HG03039 (cell line): Measurements from ENCODE around the gene OR2T35.

Experiments
- ATAC-seq: cut with Tn5 transposase; IDR thresholded peaks from one replicate; pipeline ENCODE4 v1.9.1; 2021; ENCODE audit warnings: mild to moderate bottlenecking, moderate library complexity; ENCODE audit not compliant: unreplicated experiment

OR2T35 gene

DNA sequence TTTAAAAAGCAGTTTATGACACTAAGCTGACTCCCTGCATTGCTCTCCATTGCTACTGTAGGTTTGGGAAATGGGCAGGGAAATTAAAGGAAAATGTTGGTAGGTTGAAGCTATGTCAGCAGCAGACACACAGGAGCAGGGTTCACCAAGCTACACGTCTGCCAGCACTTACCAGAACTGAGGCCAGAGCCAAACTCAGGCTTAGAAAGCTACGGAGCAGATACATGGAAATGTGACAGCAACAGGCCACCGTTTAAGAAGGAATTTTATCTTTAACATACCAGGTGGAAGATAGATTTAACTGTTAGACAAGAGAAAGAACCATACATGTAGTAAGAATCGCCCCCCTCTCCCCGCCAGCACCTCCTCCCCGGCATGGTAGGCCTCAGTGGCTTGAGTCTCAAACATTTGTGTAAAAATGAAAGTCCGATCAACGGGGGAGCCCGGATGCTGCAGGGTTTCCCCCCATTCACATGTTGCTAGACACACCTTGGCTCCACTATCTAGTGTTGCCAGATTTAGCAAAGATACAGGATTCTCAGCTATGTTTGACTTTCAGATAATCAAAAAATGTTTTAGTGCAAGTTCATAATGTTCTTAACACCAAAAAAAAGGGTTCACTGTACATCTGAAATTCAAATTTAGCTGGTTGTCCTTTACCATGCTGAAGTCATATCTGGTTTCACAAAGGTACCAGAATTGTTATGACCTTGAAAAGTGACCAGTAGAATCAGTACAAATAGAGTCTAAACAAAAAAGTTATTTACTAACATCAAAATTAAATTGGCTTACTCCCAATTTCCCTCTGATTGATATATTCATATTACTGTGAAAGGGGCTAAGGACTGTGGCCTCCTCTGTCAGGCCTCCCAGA, 16.9 kb downstream of the OR2T35 start:
- peak; percentile 87 for ATAC-seq

DNA sequence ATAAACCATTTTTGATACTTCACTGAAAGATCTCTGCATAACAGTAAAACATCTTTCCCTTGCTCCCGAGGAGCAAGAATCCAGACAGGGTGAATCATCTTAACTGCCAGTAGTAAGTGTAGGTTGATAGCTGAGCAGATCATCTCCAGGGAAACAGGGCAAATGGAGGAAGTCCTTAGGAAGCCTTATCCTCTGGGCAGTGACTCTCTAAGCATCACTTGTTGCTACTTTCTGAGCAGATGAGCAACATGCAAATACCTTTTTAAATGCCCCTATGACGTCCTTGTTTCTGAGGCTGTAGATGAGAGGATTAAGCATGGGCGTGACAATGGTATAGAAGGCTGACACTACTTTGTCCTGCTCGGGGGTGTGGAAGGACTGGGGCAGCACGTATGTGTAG, 19.1 kb downstream of the OR2T35 start:
- ATAC-seq: no peak

DNA sequence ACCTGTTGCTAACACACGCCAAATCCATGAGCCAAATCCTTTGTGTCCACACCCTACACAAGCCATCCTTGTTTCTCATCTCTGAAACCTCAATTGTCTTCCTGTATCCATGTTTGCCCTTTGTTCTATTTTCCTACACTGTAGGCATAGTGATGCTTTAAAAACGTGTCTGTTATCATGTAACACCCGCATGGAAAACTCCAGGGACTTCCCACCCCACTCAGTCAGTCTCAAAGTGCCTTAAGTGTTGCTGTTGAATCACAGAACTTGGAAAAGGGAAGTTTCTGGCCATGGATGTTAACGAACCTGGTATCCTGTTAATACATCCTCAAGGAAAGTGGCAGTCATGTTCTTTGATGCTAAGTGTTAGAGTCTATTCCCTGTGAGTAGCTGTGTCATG, 19.9 kb downstream of the OR2T35 start:
- ATAC-seq: no peak

DNA sequence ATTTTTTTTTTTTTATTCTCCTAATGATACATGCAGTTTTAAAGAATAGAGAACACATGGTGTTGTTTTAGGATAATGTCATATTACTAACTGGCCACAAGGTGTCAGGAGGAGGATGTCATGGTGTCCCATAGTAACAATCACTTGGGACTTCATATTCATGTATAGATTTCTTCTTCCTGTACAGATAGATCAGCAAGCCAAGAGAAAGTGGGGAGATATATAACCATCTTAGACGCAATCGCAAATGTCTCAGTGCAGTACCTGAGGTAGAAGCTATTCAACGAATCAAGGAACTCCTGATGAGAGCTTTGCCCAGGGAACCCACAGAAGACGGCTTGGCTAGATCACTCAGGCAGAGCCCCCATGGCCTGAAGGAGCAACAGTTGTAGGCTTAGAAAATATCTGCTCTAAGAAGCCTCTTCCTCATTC, 22.5 kb downstream of the OR2T35 start:
- ATAC-seq: peak; percentile 83

DNA sequence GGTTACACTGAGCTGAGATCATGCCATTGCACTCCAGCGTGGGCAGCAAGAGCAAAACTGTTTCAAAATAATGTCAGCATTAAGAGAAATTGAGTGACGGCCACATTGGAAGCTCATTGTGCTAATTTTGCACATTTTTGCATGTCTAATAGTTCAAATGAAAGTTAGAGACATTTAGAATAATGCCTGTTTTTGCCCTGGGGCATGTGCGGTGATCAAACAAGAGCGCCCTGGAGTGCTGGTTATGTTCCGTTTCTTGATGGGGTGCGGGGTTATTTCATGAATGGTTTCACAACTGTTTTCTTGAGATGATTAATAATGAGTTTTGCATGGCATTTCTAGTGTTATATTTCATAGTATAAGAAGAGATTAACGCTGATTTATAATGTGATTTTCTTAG, 23.3 kb downstream of the OR2T35 start:
- ATAC-seq: no peak

DNA sequence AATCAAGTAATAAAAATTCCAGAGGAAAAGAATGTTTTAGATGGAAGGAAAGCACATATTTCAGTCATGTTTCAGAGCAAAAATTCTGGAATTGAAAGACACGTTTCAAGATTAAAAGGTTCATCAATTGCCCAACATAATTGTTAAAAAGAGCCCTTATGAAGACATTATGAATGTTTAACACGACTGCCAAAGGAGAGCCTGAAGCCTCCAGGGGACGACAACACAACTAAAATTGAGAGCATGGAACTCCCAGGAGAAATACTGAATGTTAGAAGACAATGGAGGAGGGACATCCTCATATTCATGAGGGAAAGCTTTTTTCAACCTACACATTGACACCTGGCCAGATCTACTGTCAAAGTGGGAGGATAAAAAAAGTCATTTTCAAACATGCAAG, 26.2 kb downstream of the OR2T35 start:
- ATAC-seq: no peak

DNA sequence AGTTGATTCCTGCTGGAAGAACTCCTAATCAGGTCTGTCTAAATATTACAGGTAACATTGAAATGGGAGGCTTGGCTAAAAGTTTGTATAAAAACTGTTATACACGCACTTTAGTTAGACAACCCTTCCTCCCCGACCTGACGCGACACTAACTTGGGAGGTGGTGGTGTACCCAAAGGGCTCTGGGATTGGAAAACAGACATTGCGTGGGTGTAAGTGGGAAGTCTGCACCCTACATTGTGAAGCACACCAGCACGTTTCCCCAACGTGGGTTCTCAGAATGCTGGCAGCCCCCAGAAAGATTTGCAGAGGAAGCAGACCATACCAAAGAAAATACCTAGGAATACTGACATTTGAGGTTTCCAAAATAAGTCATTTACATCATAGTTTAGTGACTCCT, 27.0 kb downstream of the OR2T35 start:
- ATAC-seq: no peak

DNA sequence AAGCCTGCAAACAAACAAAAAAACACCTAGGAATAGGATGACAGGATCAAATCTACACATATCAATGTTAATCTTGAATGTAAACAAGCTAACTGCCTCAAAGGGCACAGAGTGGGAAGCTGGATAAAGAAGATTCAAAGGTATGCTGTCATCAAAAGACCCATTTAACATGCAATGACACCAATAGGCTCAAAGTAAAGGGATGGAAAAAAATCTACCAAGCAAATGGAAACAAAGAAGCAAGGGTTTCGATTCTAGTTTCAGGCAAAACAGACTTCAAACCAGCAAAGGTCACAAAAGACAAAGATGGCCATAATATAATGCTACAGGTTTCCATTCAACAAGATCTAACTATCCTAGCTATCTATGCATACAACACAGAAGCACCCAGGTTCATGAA, 31.3 kb downstream of the OR2T35 start:
- no peak for ATAC-seq

DNA sequence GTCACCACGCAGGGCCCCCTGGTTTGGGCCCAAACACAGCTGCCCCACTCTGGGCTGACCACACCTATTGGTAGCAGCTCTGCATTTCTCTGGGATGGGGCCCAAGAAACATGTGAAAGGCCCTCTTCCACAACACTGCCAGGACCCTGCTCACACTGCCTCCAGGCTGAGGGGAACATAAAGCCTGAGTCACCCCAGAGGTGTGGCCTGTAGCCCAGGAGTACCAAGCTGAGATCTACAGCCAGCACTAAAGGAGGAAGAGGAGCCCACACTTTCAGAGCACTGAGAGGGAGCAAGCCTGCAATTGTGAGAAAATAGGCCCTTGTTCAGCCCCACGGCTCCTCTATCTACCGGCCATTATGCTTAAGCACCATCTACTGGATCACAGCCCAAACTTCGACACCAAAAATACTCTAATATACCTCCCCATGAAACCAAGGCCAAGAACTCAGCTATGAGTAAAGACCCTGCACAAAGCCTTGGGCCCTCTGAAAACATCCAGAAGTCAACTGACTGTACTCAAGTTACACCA, 33.1 kb downstream of the OR2T35 start:
- ATAC-seq: no peak

DNA sequence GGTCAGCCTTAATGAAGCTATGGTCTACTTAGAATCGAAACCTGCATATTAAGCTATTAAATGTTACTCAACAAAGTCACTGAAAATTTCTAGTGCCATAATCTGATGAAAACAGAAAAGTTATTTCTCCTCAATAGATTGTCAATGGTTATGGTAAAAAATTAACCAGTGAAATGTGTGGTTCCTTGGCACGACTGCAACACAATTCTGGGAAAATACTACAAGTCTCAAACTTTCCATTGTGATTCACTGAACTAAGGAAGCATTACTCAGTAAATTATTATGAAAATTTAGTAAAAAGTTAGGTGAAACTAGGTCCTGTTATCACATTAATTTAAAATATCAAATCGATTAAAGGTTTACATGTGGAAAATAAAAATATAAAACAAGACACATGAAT, 34.8 kb downstream of the OR2T35 start:
- no peak for ATAC-seq

DNA sequence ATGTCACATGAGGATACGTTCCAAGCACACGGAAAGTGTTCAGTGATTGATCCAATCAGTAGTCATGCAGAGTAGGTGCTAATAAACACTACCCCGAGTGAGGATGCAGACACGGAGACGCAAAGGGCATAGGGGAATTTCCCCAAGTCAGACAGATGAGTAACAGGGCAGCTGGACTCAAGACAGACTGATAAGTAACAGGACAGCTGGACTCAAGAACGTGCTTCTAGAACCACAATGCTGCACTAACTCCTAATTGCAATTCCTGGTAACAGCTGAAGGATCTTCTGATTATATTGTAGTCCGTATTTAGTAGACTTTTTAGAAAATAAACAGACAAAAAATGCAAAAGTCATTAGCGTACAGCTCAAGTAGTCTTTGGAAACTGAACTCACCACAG, 45.7 kb downstream of the OR2T35 start:
- ATAC-seq: no peak

DNA sequence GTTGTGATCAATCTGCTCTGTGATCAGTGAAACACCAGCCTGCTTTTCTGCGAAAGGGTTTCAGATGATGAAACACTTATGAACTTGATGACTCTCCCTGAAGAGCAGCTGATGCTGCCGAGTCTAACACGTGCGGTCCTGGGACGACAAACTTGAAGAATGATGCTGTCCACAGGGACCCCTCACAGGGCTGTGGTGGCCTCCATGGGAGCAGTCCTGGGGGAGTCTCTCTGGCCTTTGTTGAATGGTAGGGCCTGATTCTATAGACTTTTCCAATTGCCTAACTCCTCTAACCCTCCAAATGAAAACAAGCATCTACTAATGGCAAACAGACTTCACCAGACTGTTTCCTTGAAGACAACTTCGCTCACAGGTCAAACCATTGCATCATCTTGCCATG, 47.5 kb downstream of the OR2T35 start, which contains the start of gene OR2T10:
Gene OR2T10, minus strand, starts transcription at position 112 of the 400 bp plus-strand sequence. CDS start 3,932 bp downstream, outside the sequence.
- ATAC-seq: no peak

DNA sequence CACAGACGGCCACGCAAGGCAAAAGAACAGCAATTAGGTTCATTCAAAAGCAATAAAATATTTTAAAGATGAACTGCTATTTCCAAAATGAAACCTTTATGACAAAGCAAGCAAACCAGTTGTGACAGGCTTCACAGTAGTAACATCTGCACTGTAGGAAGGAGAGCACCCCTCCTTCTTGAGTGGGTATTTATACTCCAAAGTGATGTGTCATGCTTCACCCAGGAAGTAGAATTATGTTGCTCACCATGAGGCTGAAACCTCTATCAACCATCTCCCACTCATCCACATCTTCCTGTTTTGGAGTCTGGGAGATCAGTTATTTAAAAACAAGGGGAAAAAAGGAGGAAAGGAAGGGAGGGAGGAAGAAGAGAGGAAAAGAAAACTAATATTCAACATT, 48.5 kb downstream of the OR2T35 start:
- ATAC-seq: no peak

DNA sequence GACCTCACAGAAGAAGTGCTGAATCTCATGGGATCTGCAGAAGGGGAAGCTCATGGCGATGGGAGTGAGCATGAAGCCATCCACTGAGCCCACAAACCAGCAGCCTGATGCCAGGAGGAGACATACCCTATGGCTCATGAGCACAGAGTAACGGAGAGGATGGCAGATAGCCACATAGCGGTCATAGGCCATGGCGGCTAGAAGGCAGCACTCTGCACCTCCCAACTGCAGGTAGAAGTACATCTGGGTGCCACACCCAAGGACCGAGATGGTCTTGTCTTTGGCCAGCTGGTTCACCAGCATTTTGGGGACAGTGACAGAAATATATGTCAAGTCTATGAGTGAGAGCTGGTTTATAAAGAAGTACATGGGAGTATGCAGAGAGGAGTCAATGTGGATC, 51.9 kb downstream of the OR2T35 start:
- no peak for ATAC-seq

DNA sequence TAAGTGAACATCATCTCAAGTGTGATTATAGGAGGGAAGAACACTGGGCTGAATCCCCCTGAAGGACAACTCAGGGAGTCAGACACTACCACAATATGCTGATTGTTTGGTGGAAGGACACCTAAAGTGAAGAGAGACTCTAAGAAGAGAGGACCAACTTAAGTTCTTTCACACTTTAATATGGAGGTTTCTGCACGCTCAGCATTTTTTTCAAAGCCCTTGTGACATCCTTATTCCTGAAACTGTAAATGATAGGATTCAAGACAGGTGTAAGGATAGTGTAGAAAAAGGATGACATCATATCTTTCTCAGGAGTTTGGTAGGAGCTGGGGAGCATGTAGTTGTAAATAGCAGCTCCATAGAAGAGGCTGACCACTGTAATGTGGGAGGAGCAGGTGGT, 52.4 kb downstream of the OR2T35 start:
- ATAC-seq: no peak

DNA sequence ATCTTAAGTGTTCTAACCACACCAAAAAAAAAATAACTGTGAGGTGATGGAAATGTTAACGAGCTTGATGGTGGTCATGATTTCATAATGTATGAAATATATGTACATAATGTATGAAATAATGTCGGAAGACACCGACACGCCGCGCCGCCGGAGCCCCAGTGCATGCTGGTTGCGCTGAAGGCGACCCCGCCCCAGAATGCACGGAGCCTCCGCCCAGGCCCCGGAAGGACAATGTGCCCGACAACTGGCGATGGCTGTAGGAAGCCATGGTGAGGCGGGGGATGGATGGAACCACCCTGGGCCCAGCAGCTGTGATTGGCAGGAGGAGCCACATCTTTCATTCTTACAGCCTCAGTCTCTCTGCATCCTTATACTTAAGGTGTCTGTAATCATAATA, 55.0 kb downstream of the OR2T35 start:
- no peak for ATAC-seq

DNA sequence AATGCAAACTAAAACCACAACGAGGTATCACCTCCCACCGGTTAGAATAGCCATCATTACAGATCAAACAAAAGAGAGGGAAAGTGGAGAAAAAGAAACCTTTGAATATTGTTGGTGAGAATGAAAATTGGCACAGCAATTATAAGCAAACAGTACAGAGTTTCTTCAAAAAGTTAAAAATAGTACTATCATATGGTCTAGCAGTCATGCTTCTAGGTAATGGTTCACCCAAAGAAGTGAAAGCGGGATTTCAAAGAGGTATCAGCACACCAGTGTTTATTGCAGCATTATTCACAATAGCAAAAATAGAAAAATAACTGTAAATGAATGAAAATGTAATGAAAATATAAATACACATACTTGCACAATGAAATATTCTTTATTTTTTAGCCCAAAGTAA, 55.7 kb downstream of the OR2T35 start:
- ATAC-seq: no peak
